GM19463 (cell line): ENCODE results near the gene TMEM255A.

Experiments
- ATAC-seq: cut with Tn5 transposase; IDR thresholded peaks from one replicate; pipeline ENCODE4 v1.9.1; 2021; ENCODE audit warnings: mild to moderate bottlenecking, moderate library complexity; ENCODE audit not compliant: unreplicated experiment

Gene TMEM255A

GRCh38 chrX:120213438-120214265 is 97.6 kb downstream of the TMEM255A start:
- ATAC-seq: peak; percentile 94
